Stimulated activated CD8-positive, alpha-beta memory T cell treated with anti-CD3 and anti-CD28 coated beads, Interleukin-15, amount 100 ng/mL, for 24 hours (primary cell): ENCODE data around the gene ZNF273.
"Not testable (repeated sequence)": the region's sequence is repeated elsewhere in the genome, so short reads cannot be mapped to it uniquely, and the experiment has no call there.

Source experiments
- DNase-seq: peaks from one replicate; pipeline ENCODE4 v3.0.0-alpha.2; 2020; ENCODE audit warnings: low read depth

Gene ZNF273

DNA sequence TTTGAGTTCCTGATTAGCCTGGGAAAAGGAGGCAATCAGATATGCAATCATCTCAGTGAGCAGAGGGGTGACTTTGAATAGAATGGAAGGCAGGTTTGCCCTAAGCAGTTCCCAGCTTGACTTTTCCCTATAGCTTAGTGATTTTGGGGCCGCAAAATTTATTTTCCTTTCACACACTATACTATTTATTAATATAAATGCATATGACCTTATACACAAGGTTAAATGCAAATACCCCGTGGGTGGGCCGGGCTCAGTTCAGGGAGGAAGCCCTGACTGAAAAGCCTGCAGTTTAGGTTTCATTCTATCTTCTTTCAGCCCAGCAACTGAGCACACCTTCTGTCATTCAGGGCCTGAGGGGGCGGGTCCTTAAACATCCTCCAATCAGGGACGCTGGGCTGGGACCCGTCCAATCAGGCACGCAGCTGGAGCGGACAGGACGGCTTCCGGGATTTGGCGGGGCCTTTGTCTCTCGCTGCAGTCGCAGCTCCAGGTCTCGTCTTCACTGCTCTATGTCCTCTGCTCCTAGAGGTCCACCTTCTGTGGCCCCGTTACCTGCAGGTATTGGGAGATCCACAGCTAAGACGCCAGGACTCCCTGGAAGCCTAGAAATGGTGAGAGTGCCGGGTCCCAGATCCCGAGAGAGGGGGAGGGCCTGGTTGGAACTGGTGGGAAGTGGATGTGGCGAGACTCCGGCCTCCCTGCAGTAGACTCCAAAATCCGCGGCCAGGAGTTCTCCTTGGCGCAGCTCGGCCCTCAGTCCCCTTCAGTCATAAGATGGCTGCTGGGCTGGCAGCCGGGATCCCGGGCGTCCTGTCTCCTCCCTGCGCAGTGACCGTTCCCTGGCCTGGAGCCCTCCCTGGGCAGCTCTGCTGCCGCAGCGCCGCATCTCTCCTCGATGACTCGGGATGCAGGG is at the start of gene ZNF273:
ZNF273 (plus strand) TSS at position 468 of the 916 bp plus-strand sequence; CDS start at position 513, 45 bp downstream.
- DNase-seq: peak; percentile 56

DNA sequence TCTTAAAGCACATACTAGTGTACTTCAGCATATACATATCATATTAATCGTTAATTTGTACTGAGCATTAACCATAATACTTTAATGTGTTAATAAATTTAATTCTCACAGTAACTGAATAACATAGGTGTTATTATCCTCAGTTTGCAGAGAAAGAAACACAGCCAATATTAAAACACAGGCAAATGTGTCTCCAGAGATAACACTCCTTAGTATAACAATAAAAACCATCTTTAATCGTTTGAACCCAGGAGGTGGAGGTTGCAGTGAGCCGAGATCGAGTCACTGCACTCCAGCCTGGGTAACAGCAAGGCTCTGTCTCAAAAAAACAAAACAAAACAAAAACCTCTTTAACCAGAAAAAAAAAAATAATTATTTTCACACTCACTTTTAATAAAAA is 49.4 kb upstream of the ZNF273 start:
- no peak for DNase-seq

DNA sequence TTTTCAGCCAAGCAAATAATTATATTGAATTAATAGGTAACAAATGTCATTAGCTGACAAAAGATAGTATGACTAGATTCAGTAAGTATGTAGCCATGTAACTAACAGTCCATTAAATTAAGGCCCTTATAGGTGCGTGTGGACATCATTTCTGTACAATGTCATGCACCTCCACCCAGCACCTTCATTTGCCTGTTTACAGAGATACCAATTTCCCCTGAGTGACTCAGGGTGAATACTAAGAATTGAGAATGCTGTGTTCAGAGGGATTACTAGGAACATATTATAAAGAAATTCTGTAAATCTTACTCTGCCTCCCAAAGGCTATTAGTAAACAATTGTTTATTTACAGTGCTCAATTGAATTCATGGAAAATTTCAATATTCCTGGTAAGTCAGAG is 48.1 kb upstream of the ZNF273 start:
- no peak for DNase-seq

DNA sequence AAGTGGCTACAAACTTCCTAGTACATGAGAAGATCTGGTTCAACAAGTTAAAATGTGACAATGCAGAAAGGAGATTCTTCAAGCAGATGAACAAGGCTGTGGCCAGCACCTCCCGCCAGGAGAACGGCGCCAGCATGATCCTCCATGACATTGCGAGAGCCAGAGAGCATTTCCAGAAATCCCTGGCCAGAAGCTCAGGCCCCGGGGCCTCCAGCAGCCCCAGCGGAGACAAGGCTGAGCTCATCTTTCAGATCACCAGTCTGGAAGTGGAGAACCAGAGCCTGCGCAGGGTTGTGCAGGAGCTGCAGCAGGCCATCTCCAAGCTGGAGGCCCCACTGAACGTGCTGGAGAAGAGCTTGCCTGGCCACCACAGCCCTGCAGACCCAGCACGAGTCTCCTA is 40.1 kb upstream of the ZNF273 start:
- DNase-seq: no peak

DNA sequence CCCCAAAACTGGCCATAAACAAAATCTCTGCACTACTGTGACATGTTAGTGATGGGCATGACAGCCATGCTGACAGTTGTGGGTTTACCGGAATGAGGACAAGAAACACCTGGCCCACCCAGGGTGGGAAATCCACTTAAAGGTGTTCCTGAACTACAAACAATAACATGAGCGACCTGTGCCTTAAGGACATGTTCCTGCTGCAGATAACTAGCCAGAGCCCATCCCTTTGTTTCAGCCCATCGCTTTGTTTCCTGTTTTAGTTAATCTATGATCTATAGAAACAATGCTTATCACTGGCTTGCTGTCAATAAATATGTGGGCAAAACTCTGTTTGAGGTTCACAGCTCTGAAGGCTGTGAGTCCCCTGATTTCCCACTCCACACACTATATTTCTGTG is 39.5 kb upstream of the ZNF273 start:
- DNase-seq: not testable (repeated sequence)

DNA sequence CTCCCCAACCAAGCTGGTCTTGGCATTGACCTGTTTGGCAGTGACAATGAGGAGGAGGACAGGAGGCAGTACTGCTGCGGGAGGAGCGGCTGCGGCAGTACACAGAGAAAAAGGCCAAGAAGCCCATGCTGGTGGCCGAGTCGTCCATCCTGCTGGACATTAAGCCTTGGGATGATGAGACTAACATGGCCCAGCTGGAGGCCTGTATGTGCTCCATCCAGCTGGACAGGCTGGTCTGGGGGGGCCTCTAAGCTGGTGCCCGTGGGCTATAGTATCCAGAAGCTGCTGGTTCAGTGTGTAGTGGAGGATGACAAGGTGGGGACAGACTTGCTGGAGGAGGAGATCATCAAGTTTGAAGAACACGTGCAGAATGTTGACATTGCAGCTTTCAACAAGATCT is 39.1 kb upstream of the ZNF273 start:
- DNase-seq: no peak

DNA sequence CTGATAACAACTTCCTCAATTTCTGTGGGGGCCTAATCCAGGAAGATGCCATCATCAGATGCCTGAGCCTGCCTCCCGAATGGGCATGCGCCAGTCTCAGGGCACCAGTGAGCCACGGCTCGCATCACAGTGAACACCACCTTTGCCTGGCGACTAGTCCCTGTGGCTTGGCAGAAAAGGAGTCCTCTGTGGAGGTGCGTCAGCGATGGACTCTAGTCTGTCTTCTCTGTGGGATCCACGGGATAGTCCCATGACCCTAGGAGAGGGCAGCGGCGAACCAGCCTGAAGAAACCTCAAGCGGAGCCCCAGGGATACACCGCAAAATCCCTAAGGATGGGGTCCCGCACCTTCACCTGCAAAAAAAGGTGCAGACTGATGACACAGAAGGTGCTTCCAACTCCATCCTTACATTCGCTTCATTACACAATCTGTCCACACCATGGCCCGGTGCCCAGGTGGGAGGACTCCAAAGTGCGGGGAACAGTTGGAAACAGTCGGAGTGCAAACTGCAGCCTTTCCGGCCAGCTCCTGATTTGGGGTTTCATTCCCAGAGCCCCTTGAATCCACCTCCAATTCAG is 35.1 kb upstream of the ZNF273 start:
- no peak for DNase-seq

DNA sequence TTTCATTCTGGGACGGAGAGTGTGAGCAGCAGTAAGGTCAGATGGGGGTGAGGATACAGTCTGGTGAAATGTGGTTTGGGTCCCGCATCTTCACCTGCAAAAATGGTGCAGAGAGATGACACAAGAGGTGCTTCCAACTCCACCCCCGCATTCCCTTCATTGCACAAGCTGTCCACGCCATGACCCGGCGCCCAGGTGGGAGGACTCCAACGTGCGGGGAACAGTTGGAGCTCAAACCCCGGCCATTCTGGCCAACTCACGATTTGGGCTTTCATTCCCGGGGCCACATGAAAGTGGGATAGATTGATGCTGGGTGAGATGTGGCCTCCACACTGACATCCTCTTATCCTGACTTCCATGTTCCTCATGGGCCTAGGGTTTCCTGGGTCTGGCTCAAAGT is 34.6 kb upstream of the ZNF273 start:
- no peak for DNase-seq

DNA sequence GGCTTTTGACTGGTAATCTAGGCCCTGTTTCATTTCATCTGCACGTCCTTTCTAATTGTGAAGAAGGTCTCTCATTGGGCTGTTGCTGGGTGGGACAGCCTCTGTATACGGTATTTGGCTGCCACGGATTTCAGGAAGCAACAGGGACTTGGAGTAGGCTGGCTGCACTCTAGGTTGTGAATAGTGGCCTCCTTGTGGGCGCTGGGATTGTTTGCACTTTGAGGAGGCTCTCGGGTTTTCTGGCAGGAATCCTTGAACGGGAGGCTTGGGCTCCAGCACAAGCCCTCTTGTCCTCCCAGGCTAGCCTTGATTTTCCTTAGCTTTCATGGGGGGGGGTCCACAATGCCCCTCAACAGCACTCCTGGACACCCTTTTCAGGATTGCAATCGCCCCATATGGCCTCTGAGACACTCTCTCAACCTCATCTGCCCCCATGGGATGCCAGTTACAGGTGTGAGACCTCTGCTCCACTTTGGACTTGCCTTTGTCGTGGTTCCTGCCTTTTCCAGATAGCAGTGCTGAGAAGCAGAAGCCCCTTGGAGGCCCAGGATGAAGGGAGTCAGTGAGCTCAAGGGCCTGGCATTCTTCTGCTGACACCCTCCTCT is 33.9 kb upstream of the ZNF273 start:
- DNase-seq: no peak

DNA sequence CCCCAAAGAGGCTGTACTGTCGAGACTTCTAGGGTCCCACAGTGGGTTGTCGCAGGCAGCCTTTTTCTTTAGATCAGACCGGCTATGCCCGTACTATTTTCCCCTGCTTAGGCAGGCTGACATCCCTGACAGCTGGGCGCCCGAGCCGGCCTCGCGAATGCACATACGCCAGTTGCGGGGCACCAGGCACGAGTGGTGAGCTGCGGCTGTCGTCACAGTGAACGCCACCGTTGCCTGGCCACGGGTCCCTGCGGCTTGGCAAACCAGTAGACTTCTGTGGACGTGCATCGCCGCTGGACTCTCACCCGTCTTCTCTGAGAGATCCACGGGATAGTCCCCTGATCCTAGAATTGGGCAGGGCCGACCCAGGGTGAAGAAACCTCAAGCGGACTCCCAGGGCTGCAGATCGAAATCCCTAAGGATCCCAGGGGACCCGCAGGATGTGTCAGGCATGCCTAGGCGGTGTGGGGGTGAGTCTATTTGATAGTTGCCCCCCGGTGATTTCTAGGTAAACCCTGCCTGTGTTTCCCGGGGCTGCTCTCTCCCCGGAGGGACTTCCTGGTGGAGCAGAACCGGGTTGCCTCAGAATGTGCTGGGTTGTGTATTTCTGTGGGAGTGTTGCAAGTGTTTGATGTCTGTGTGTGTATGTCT is 33.0 kb upstream of the ZNF273 start:
- DNase-seq: no peak

DNA sequence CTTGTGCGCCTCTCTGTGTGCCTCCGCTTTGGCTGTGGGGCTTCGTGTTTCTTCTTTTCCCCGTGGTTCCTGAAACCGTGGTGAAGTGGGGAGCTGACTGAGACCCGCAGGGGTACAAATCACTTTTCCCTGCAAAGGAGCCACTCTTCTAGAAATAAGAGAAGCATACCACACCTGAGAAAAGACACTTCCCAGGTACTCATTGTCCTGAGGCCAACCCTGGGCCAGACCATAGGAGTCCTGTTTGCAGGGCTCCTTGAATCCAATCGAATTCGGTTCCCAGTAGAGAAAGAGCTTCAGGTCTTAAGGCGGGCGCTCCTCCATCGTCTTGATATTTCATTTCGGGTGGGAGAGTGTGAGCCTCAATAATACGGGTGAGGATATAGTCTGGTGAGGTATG is 32.4 kb upstream of the ZNF273 start:
- no peak for DNase-seq

DNA sequence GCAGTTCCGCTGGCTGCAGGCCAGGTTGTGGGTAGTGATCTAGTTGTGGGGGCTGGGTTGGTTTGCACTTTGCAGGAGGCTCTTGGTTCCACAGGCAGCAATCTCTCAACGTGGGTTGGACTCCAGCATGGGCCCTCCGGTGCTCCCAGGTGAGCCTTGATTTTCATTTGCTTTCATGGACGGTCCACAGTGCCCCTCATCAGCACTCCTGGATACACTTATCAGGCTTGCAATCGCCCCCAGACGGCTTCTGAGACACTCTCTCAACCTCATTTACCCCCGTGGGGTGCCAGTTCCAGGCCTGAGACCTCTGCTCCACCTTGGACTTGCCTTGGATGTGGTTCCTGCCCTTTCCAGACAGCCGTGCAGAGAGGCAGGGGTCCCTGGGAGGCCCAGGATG is 31.3 kb upstream of the ZNF273 start:
- no peak for DNase-seq

DNA sequence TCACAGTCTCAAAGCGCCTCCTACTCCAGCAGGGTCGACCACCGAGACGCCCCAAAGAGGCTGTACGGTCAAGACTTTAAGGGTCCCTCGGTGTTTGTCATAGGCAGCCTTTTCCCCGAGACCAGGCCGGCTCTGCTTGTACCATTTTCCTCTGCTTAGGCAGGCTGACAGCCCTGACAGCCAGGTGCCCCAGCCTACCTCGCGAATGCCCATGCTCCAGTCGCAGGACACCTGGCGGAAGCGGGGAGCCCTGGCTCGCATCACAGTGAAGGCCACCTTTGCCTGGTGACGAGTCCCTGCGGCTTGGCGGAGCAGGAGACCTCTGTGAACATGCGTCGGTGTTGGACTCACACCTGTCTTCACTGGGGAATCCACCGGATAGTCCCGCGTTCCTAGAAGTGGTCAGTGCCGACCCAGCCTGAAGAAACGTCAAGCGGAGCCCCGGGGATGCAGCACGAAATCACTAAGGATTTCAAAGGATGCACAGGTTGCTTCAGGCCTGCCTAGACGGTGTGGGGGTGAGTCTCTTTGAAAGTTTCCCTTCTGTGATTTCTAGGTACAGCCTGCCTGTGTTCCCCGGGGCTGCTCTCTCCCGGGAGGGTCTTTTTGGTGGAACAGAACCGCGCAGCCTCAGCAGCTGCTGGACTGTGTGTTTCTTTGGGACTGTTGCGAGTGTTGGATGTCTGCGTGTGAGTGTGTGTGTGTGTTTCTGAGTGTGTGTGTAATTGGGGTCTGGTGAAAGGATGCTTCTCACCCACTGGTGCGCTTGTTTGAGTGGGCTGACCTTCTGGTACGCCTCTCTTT is 30.5 kb upstream of the ZNF273 start:
- no peak for DNase-seq

DNA sequence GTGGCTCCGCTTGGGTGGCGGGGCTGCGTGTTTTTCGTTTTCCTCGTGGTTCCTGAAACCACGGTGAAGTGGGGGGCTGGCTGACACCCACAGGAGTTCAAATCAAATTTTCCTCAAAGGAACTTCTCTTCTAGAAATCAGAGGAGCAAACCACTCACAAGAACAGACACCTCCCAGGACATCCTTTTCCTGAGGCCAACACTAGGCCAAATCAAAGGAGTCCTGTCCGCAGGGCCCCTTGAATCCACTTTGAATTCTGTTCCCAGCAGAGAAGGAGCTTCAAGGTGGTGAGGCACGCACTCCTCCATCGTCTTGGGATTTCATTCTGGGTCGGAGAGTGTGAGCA is 29.9 kb upstream of the ZNF273 start:
- no peak for DNase-seq

DNA sequence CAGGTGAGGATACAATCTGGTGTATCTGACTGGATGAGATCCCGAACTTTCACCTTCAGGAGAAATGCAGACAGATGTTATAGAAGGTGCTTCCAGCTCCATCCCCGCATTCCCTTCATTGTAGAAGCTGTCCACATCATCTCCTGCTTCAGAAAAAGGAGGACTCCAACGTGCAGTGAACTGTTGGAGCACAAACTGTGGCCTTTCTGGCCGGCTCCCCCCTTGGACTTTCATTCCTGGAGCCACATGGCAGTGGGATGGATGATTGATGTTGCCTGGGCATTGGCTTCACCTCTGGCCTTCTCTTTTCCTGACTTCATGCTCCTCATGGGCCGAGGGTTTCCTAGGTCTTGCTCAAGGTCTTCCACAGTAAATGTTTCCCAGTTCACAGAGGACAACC is 29.6 kb upstream of the ZNF273 start:
- no peak for DNase-seq

DNA sequence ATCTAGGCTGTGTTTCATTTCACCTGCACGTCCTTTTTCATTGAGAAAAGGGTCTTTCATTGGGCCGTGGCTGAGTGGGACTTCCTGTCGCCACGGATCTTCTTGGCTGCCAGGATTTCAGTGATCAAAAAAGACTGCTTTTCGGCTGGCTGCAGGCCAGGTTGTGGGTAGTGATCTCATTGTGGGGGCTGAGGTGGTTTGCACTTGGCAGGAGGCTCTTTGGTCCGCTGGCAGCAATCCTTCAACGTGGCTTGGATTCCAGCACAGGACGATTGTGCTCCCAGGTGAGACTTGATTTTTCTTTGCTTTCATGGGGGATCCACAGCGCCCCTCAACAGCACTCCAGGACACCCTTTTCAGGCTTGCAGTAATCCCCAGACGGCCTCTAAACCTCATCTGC is 29.0 kb upstream of the ZNF273 start:
- no peak for DNase-seq

DNA sequence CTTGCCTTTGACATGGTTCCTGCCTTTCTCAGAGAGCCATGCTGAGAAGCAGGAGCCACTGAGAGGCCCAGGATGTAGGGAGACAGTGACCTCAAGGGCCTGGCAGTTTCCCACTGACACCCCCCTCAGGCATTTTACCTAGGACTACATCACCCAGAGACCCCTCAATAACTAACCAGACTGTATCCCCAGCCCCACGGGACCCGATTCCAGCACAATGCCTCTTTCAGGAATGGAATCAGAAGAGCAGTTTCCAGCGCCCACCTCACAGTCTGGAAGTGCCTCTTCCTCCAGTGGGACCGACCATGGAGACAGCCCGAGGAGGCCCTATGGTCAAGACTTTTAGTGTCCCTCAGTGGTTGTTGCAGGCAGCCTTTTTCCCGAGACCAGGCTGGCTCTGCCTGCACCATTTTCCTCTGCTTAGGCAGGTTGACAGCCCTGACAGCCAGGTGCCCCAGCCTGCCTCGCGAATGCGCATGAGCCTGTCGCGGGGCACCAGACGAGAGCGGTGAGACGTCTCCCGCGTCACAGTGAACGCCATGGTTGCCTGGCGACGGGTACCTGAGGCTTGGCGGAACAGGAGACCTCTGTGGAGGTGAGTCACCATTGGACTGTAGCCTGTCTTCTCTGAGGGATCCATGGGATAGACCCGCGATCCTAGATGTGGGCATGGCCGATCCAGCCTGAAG is 28.4 kb upstream of the ZNF273 start:
- no peak for DNase-seq

DNA sequence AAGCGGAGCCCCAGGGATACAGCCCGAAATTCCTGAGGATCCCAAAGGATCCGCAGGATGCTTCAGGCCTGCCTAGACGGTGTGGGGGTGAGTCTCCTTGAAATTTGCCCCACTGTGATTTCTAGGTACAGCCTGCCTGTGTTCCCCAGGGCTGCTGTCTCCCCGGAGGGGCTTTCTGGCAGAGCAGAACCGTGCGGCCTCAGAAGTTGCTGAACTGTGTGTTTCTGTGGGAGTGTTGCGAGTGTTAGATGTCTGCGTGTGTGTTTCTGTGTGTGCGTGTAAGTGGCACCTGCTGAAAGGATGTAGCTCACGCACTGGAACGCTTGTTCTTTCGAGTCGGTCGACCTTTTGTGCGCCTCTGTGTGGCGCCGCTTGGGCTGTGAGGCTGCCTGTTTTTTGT is 27.8 kb upstream of the ZNF273 start:
- DNase-seq: no peak

DNA sequence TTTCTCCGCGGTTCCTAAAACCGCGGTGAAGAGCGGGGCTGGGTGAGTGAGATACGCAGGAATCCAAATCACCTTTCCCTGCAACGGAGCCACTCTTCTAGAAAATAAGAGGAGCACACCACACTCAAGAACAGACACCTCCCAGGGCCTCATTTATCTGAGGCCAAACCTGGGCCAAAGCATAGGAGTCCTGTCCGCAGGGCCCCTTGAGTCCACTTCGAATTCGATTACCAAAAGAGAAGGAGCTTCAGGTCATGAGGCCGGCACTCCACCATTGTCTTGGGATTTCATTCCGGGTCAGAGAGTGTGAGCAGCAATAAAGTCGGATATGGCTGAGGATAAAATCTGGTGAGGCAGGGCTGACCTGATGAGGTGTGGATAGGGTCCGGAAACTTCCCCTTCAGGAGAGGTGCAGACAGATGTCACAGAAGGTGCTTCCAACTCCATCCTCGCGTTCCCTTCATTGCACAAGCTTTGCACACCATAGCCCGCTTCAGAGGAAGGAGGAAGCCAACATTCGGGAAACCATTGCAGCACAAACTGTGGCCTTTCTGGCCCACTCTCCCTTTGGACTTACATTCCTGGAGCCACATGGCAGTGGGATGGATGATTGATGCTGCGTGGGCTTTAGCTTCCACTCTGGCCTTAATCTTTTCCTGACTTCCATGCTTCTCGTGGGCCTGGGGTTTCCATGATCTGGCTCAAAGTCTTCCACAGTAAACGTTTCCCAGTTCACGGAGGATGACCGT is 27.2 kb upstream of the ZNF273 start:
- no peak for DNase-seq

DNA sequence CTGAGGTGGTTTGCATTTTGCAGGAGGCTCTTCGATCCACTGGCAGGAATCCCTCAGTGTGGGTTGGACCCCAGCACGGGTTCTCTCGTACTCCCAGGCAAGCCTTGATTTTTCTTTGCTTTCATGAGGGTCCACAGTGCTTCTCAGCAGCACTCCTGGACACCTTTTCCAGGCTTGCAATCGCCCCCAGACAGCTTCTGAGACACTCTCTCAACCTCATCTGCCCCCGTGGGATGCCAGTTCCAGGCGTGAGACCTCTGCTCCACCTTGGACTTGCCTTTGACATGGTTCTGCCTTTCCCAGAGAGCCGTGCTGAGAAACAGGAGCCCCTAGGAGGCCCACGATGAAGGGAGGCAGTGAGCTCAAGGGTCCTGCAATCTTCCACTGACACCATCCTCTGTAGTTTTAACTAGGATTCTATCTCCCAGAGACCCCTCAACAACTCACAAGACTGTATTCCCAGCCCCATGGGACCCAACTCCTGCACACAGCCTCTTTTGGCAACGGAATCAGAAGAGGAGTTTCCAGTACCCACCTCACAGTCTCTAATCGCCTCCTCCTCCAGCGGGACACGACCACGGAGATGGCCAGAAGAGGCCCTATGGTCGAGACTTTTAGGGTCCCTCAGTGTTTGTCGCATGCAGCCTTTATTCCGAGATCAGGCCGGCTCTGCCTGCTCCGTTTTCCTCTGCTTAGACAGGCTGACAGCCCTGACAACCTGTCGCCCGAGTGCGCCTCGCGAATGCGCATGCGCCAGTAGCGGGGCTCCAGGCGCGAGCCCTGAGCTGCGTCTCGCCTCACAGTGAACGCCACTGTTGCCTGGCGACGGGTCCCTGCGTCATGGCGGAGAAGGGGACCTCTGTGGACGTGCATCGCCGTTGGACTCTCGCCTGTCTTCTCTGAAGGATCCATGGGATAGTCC is 26.0 kb upstream of the ZNF273 start:
- peak; percentile 39 for DNase-seq
